Activated CD8-positive, alpha-beta T cell treated with anti-CD3 and anti-CD28 coated beads for 36 hours (primary cell): ENCODE measurements around the gene PYGB. TPM values are rescaled to one million over a fixed set of nuclear protein-coding genes. Genes with fewer than 3 reads are reported as not detected.

Experiments
- ATAC-seq: fragments of 200-7000 bp; cut with Tn5 transposase; one replicate; pipeline ENCODE4 v1.10.0; 2021; ENCODE audit warnings: mild to moderate bottlenecking, moderate library complexity
- CTCF ChIA-PET: fragments of 350-600 bp; sonication (Branson Sonifier 250); formaldehyde crosslinking; loops from one replicate; lab custom pipeline; 2021; ENCODE audit warnings: antibody characterized with exemption; lab: Charles Lee
- POLR2A ChIA-PET: fragments of 350-600 bp; sonication (Branson Sonifier 250); formaldehyde crosslinking; loops from one replicate; lab custom pipeline; 2021; ENCODE audit warnings: antibody characterized with exemption; lab: Charles Lee
- DNase-seq: peaks from one replicate; pipeline ENCODE4 v3.0.0-alpha.2; 2020
- H3K27ac Mint-ChIP-seq: one replicate; pipeline ENCODE4 v1.8.0; 2021; ENCODE audit warnings: mild to moderate bottlenecking, mixed read lengths
- H3K27me3 Mint-ChIP-seq: one replicate; pipeline ENCODE4 v1.8.0; 2021; ENCODE audit warnings: mixed read lengths
- H3K36me3 Mint-ChIP-seq: one replicate; pipeline ENCODE4 v1.8.0; 2021; ENCODE audit warnings: low read depth, mixed read lengths
- H3K4me1 Mint-ChIP-seq: one replicate; pipeline ENCODE4 v1.8.0; 2021; ENCODE audit warnings: low read depth, mixed read lengths
- H3K4me3 Mint-ChIP-seq: one replicate; pipeline ENCODE4 v1.8.0; 2021; ENCODE audit warnings: mild to moderate bottlenecking, moderate library complexity, mixed read lengths
- H3K9me3 Mint-ChIP-seq: one replicate; pipeline ENCODE4 v1.8.0; 2021; ENCODE audit warnings: mixed read lengths
- intact Hi-C: fragments of 100-400 bp; cut with micrococcal nuclease; formaldehyde crosslinking; loops from one replicate; pipeline ENCODE4 v1.10.0; 2022
- total RNA-seq, 2 experiments: library from RNA; stranded (reverse); gene quantifications; one replicate each; pipeline ENCODE4 v1.2.3, GENCODE V29; 2021
- TF ChIP-seq, protein P1 (sequence below): fragments of 200-600 bp; IDR thresholded peaks from one replicate; pipeline ENCODE4 v1.8.0; 2022; ENCODE audit warnings: antibody characterized with exemption, mild to moderate bottlenecking

Gene PYGB
- total RNA-seq, 2 experiments from 2014 or later: 26.1 to 26.5 TPM

- DNase-seq: no peak
- H3K27ac Mint-ChIP-seq: no peak overlapping the region
- no peak for ATAC-seq
- CTCF ChIA-PET: interaction anchor here (1.3 kb wide), 1 partner anchor 12 kb away, joined by 3 read pairs; no protein-coding TSS in a partner anchor
- no peaks in the 10 kb centered on the region for H3K9me3 Mint-ChIP-seq
- peaks cover 26% of the 10 kb centered on the region for H3K36me3 Mint-ChIP-seq
- no peaks in the 10 kb centered on the region for H3K27me3 Mint-ChIP-seq
- TF ChIP-seq, protein P1, sequence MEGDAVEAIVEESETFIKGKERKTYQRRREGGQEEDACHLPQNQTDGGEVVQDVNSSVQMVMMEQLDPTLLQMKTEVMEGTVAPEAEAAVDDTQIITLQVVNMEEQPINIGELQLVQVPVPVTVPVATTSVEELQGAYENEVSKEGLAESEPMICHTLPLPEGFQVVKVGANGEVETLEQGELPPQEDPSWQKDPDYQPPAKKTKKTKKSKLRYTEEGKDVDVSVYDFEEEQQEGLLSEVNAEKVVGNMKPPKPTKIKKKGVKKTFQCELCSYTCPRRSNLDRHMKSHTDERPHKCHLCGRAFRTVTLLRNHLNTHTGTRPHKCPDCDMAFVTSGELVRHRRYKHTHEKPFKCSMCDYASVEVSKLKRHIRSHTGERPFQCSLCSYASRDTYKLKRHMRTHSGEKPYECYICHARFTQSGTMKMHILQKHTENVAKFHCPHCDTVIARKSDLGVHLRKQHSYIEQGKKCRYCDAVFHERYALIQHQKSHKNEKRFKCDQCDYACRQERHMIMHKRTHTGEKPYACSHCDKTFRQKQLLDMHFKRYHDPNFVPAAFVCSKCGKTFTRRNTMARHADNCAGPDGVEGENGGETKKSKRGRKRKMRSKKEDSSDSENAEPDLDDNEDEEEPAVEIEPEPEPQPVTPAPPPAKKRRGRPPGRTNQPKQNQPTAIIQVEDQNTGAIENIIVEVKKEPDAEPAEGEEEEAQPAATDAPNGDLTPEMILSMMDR: no peak
- no peaks in the 10 kb centered on the region for H3K4me1 Mint-ChIP-seq
- intact Hi-C loops: no loop called here
- POLR2A ChIA-PET: no interaction called here
- no peak overlapping the region for H3K4me3 Mint-ChIP-seq
Measured at GRCh38 chr20:25273541-25274358, 25.9 kb downstream of the PYGB start.

- intact Hi-C loops: no loop called here
Measured at GRCh38 chr20:25274481-25274880, 26.6 kb downstream of the PYGB start.

GRCh38 chr20:25274891-25275812, 27.3 kb downstream of the PYGB start:
- intact Hi-C loops: no loop called here
- DNase-seq (no peak), ATAC-seq (no peak)
- Mint-ChIP-seq H3K27ac (no peak overlapping the region), H3K4me1 (no peaks in the 10 kb centered on the region), H3K4me3 (no peak overlapping the region), H3K36me3 (peaks cover 22% of the 10 kb centered on the region), H3K9me3 (no peaks in the 10 kb centered on the region), H3K27me3 (no peaks in the 10 kb centered on the region)
- TF ChIP-seq, protein P1: no peak
- CTCF ChIA-PET: interaction anchor here (1.1 kb wide), 1 partner anchor 15 kb away, joined by 4 read pairs; no protein-coding TSS in a partner anchor
- POLR2A ChIA-PET: no interaction called here

More at GRCh38 chr20:25274481-25274880, 26.6 kb downstream of the PYGB start:
- TF ChIP-seq, protein P1: no peak
- ATAC-seq (no peak), DNase-seq (no peak)
- H3K4me1 Mint-ChIP-seq: no peaks in the 10 kb centered on the region
- H3K4me3 Mint-ChIP-seq: no peak overlapping the region
- H3K27ac Mint-ChIP-seq: no peak overlapping the region
- peaks cover 26% of the 10 kb centered on the region for H3K36me3 Mint-ChIP-seq
- H3K9me3 Mint-ChIP-seq: no peaks in the 10 kb centered on the region
- ChIA-PET CTCF (no interaction called here), POLR2A (no interaction called here)
- H3K27me3 Mint-ChIP-seq: no peaks in the 10 kb centered on the region

- H3K36me3 Mint-ChIP-seq: peaks cover 22% of the 10 kb centered on the region
- no peaks in the 10 kb centered on the region for H3K4me1 Mint-ChIP-seq
- H3K27ac Mint-ChIP-seq: no peak overlapping the region
- TF ChIP-seq, protein P1: no peak
- intact Hi-C loops: no loop called here
- no peaks in the 10 kb centered on the region for H3K27me3 Mint-ChIP-seq
- ChIA-PET CTCF (interaction anchor here (1.1 kb wide), 1 partner anchor 15 kb away, joined by 4 read pairs; no protein-coding TSS in a partner anchor), POLR2A (no interaction called here)
- DNase-seq: no peak
- no peak overlapping the region for H3K4me3 Mint-ChIP-seq
- no peaks in the 10 kb centered on the region for H3K9me3 Mint-ChIP-seq
- no peak for ATAC-seq
Measured at GRCh38 chr20:25275813-25276532, 28.1 kb downstream of the PYGB start.
